ENCODE data around the gene ALDH2.
A peak's percentile ranks its signal among the peaks of the same experiment; 100 is the strongest.
"Not testable (repeated sequence)": the region's sequence is repeated elsewhere in the genome, so short reads cannot be mapped to it uniquely, and the experiment has no call there.

The ALDH2 gene

DNA sequence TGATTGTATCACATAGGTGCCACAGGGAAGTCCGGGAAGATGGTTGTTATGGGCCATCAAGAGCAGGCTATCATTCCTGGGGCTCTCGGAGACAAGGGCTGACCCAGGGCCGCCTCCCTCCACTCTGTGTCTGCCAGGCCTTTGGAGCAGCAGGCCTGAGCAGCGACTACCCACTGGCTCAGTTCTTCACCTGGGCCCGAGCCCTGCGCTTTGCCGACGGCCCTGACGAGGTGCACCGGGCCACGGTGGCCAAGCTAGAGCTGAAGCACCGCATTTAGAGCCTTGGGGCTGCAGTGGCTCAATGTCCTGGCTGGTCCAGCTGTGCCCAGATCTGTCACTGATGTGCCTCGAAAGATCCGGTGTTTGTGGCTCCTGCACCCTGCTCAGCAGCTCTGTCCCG lies 10.5 kb upstream of the ALDH2 start:
- no peak for DNase-seq (ENCODE audit: low read depth, low spot score)
- H3K27ac ChIP-seq = no peak overlapping the region
- TF ChIP-seq FOXP2 (optimal IDR thresholded peaks at IDR 0.05; ENCODE audit: control extremely low read depth, extremely low read length, insufficient read depth) = no peak
- no peak for TF ChIP-seq POLR2AphosphoS5 (IDR thresholded peaks at IDR 0.05; ENCODE audit: borderline replicate concordance, low read depth, low read length)
- TF ChIP-seq EZH2 (IDR thresholded peaks at IDR 0.05) = no peak
- H3K9ac ChIP-seq (ENCODE audit: insufficient read length) = no peak overlapping the region
- H3K4me3 ChIP-seq = no peak overlapping the region
- no peaks in the 10 kb centered on the region for H3K36me3 ChIP-seq (ENCODE audit: insufficient read depth, low read length)
- H3K9me3 ChIP-seq (ENCODE audit: low read depth, low read length) = no peaks in the 10 kb centered on the region

- no peaks in the 10 kb centered on the region for H3K9me3 ChIP-seq (ENCODE audit: low read depth, low read length)
- no peak overlapping the region for H3K27ac ChIP-seq
- no peak overlapping the region for H3K9ac ChIP-seq (ENCODE audit: insufficient read length)
- H3K4me3 ChIP-seq = no peak overlapping the region
- TF ChIP-seq EZH2 (IDR thresholded peaks at IDR 0.05) = no peak
- no peak for TF ChIP-seq POLR2AphosphoS5 (IDR thresholded peaks at IDR 0.05; ENCODE audit: borderline replicate concordance, low read depth, low read length)
- TF ChIP-seq FOXP2 (optimal IDR thresholded peaks at IDR 0.05; ENCODE audit: control extremely low read depth, extremely low read length, insufficient read depth) = no peak
- no peak for DNase-seq (ENCODE audit: low read depth, low spot score)
- no peaks in the 10 kb centered on the region for H3K36me3 ChIP-seq (ENCODE audit: insufficient read depth, low read length)
Observed at GRCh38 chr12:111756681-111757080, 10.1 kb upstream of the ALDH2 start.

GRCh38 chr12:111757361-111758119 lies 9.2 kb upstream of the ALDH2 start:
- H3K9me3 ChIP-seq (ENCODE audit: low read depth, low read length) = no peaks in the 10 kb centered on the region
- H3K4me3 ChIP-seq = no peak overlapping the region
- TF ChIP-seq EZH2 (IDR thresholded peaks at IDR 0.05) (no peak), POLR2AphosphoS5 (IDR thresholded peaks at IDR 0.05; ENCODE audit: borderline replicate concordance, low read depth, low read length) (no peak), FOXP2 (optimal IDR thresholded peaks at IDR 0.05; ENCODE audit: control extremely low read depth, extremely low read length, insufficient read depth) (no peak)
- DNase-seq (ENCODE audit: low read depth, low spot score) = no peak
- peak overlapping the region; percentile 44 for H3K27ac ChIP-seq
- H3K36me3 ChIP-seq (ENCODE audit: insufficient read depth, low read length) = no peaks in the 10 kb centered on the region
- no peak overlapping the region for H3K9ac ChIP-seq (ENCODE audit: insufficient read length)

GRCh38 chr12:111758120-111758561 lies 8.6 kb upstream of the ALDH2 start:
- DNase-seq (ENCODE audit: low read depth, low spot score) = no peak
- Histone ChIP-seq H3K36me3 (ENCODE audit: insufficient read depth, low read length) (no peaks in the 10 kb centered on the region), H3K27ac (no peak overlapping the region), H3K4me3 (no peak overlapping the region), H3K9me3 (ENCODE audit: low read depth, low read length) (no peaks in the 10 kb centered on the region), H3K9ac (ENCODE audit: insufficient read length) (no peak overlapping the region)
- TF ChIP-seq POLR2AphosphoS5 (IDR thresholded peaks at IDR 0.05; ENCODE audit: borderline replicate concordance, low read depth, low read length) = no peak
- TF ChIP-seq EZH2 (IDR thresholded peaks at IDR 0.05) = no peak
- TF ChIP-seq FOXP2 (optimal IDR thresholded peaks at IDR 0.05; ENCODE audit: control extremely low read depth, extremely low read length, insufficient read depth) = no peak

DNA sequence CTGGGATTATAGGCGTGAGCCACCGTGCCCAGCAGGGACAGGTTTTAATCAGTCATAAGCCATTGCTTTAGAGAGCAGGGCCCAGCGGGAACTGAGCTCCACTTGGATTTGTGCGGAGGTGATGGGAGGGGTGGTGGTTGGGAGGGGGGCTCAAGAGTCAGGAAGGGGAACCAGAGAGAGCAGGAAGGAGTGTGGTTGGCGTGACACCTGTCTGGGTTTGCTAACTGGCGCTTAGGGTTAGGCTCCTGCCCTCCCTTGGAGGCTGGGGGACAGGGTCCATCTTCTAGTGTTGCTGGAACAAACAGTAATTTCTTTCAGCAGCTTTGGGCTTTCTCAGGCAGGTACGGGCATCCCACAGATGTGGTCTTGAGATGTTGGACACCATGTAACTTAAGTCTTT lies 7.5 kb upstream of the ALDH2 start:
- no peak overlapping the region for H3K27ac ChIP-seq
- H3K9me3 ChIP-seq (ENCODE audit: low read depth, low read length) = no peaks in the 10 kb centered on the region
- TF ChIP-seq POLR2AphosphoS5 (IDR thresholded peaks at IDR 0.05; ENCODE audit: borderline replicate concordance, low read depth, low read length) = no peak
- TF ChIP-seq EZH2 (IDR thresholded peaks at IDR 0.05) = no peak
- TF ChIP-seq FOXP2 (optimal IDR thresholded peaks at IDR 0.05; ENCODE audit: control extremely low read depth, extremely low read length, insufficient read depth) = no peak
- no peaks in the 10 kb centered on the region for H3K36me3 ChIP-seq (ENCODE audit: insufficient read depth, low read length)
- H3K4me3 ChIP-seq = no peak overlapping the region
- DNase-seq (ENCODE audit: low read depth, low spot score) = no peak
- H3K9ac ChIP-seq (ENCODE audit: insufficient read length) = no peak overlapping the region

DNA sequence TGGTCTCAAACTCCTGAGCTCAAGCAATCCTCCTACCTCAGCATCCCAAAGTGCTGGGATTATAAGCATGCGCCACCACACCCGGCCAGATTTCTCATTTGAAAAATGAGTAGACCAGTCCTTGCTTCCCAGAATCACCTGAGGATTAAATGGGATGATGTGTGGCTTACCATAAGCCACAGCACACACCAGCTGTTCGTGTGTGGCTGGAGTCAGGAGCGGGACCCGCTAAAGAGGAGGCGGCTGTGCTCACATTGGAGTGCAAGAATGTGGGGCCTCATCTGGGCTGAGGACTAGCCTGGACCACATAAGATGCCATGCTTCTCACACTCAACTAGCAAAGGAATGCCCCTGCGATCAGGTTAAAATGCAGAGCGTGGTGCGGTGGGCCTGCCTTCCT lies 6.7 kb upstream of the ALDH2 start:
- no peak overlapping the region for H3K27ac ChIP-seq
- H3K9me3 ChIP-seq (ENCODE audit: low read depth, low read length) = no peaks in the 10 kb centered on the region
- no peak overlapping the region for H3K4me3 ChIP-seq
- TF ChIP-seq POLR2AphosphoS5 (IDR thresholded peaks at IDR 0.05; ENCODE audit: borderline replicate concordance, low read depth, low read length) = no peak
- no peak for TF ChIP-seq EZH2 (IDR thresholded peaks at IDR 0.05)
- no peak for TF ChIP-seq FOXP2 (optimal IDR thresholded peaks at IDR 0.05; ENCODE audit: control extremely low read depth, extremely low read length, insufficient read depth)
- DNase-seq (ENCODE audit: low read depth, low spot score) = no peak
- no peak overlapping the region for H3K9ac ChIP-seq (ENCODE audit: insufficient read length)
- no peaks in the 10 kb centered on the region for H3K36me3 ChIP-seq (ENCODE audit: insufficient read depth, low read length)

DNA sequence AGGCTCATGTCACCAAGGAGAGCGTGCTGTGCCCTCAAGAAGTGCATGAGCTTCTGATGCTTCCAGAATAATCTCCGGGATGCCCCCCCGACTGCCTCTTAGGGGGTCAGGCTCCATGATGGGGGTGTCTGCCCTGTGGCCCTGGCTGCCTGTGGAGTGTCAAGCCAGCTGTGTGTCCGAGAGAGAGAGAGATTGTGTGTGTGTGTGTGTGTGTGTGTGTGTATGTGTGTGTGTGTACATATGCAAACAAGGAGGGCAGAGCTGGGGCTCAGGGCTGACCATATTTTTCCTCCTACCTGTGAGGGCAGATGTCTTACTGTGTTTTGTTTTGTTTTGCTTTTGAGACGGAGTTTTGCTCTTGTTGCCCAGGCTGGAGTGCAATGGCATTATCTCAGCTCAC lies 5.6 kb upstream of the ALDH2 start:
- Histone ChIP-seq H3K9ac (ENCODE audit: insufficient read length) (no peak overlapping the region), H3K9me3 (ENCODE audit: low read depth, low read length) (no peaks in the 10 kb centered on the region), H3K4me3 (no peak overlapping the region), H3K36me3 (ENCODE audit: insufficient read depth, low read length) (no peaks in the 10 kb centered on the region), H3K27ac (no peak overlapping the region)
- DNase-seq (ENCODE audit: low read depth, low spot score) = no peak
- no peak for TF ChIP-seq POLR2AphosphoS5 (IDR thresholded peaks at IDR 0.05; ENCODE audit: borderline replicate concordance, low read depth, low read length)
- no peak for TF ChIP-seq EZH2 (IDR thresholded peaks at IDR 0.05)
- no peak for TF ChIP-seq FOXP2 (optimal IDR thresholded peaks at IDR 0.05; ENCODE audit: control extremely low read depth, extremely low read length, insufficient read depth)

DNA sequence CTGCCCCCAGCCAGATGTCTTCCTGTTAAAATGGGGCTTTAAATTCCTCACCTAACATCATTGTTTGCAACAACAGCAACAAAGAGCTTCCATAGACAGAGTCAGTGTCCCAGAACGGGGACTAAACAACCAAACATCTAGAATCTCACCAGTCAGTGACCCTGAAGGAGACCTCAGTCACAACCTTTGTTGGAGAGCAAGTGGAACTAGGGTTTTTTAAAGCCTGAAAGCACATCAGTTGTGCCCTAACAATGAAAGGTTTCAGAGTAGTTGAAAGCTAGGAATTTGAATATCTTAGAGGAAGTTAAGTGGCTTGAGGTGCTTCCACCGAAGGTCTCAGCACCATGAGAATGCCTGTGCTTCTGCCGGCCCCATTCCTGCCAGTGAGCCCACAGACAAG lies 5.0 kb upstream of the ALDH2 start:
- no peak overlapping the region for H3K27ac ChIP-seq
- H3K36me3 ChIP-seq (ENCODE audit: insufficient read depth, low read length) = no peaks in the 10 kb centered on the region
- no peak overlapping the region for H3K4me3 ChIP-seq
- no peak for DNase-seq (ENCODE audit: low read depth, low spot score)
- no peak overlapping the region for H3K9ac ChIP-seq (ENCODE audit: insufficient read length)
- no peak for TF ChIP-seq POLR2AphosphoS5 (IDR thresholded peaks at IDR 0.05; ENCODE audit: borderline replicate concordance, low read depth, low read length)
- no peak for TF ChIP-seq FOXP2 (optimal IDR thresholded peaks at IDR 0.05; ENCODE audit: control extremely low read depth, extremely low read length, insufficient read depth)
- TF ChIP-seq EZH2 (IDR thresholded peaks at IDR 0.05) = no peak
- no peaks in the 10 kb centered on the region for H3K9me3 ChIP-seq (ENCODE audit: low read depth, low read length)

DNA sequence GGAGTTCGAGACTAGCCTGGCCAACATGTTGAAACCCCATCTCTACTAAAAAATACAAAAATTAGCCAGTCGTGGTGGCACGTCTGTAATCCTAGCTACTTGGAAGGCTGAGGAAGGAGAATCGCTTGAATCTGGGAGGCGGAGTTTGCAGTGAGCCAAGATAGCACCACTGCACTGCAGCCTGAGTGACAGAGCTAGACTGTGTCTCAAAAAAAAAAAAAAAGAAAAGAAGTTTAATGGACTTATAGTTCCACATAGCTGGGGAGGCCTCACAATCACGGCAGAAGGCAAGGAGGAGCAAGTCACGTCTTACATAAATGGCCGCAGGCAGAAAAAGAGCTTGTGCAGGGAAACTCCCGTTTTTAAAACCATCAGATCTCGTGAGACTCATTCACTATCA lies 3.2 kb upstream of the ALDH2 start:
- H3K27ac ChIP-seq; DNase-seq (ENCODE audit: low read depth, low spot score): not testable (repeated sequence)

More for the DNA sequence above, 3.2 kb upstream of the ALDH2 start:
- H3K9me3 ChIP-seq (ENCODE audit: low read depth, low read length); H3K9ac ChIP-seq (ENCODE audit: insufficient read length); H3K36me3 ChIP-seq (ENCODE audit: insufficient read depth, low read length); H3K4me3 ChIP-seq: not testable (repeated sequence)
